ENCODE measurements around the gene CCDC178. TPM values are rescaled to one million over a fixed set of nuclear protein-coding genes. Genes with fewer than 3 reads are reported as not detected.

Gene CCDC178
- total and polyA plus RNA-seq, 2 donors (not counting 3 experiments of a cell fraction or from before 2014, with no cell fraction given), result 0.80 to 1.6 TPM

- no peak for FAIRE-seq
- BruUV-seq (replicated peaks), result no TSS peak
- TF ChIP-seq, protein P1, sequence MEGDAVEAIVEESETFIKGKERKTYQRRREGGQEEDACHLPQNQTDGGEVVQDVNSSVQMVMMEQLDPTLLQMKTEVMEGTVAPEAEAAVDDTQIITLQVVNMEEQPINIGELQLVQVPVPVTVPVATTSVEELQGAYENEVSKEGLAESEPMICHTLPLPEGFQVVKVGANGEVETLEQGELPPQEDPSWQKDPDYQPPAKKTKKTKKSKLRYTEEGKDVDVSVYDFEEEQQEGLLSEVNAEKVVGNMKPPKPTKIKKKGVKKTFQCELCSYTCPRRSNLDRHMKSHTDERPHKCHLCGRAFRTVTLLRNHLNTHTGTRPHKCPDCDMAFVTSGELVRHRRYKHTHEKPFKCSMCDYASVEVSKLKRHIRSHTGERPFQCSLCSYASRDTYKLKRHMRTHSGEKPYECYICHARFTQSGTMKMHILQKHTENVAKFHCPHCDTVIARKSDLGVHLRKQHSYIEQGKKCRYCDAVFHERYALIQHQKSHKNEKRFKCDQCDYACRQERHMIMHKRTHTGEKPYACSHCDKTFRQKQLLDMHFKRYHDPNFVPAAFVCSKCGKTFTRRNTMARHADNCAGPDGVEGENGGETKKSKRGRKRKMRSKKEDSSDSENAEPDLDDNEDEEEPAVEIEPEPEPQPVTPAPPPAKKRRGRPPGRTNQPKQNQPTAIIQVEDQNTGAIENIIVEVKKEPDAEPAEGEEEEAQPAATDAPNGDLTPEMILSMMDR (IDR thresholded peaks at IDR 0.05; ENCODE audit: extremely low read depth in 1 of 2, insufficient read depth in 1 of 2, low read depth in 1 of 2, low read length in 2 of 2), result no peak
- TF ChIP-seq POLR2AphosphoS5 (IDR thresholded peaks at IDR 0.05; ENCODE audit: insufficient read depth, low read depth, low read length) (no peak), POLR2A (IDR thresholded peaks at IDR 0.05; ENCODE audit: low read depth, low read length) (no peak), MAX (IDR thresholded peaks at IDR 0.05; ENCODE audit: insufficient read depth, insufficient read length) (no peak), JUN (IDR thresholded peaks at IDR 0.05; ENCODE audit: borderline replicate concordance, insufficient read depth, insufficient read length, low read depth) (no peak), EZH2 (IDR thresholded peaks at IDR 0.05; ENCODE audit: borderline replicate concordance, low read depth, low read length, severe bottlenecking) (no peak), MYC (IDR thresholded peaks at IDR 0.05; ENCODE audit: low read depth, low read length) (no peak), GATA2 (IDR thresholded peaks at IDR 0.05; ENCODE audit: insufficient read depth, insufficient read length, low read depth, low read length) (no peak), FOS (IDR thresholded peaks at IDR 0.05; ENCODE audit: borderline replicate concordance, insufficient read depth, low read length) (no peak)
- CTCF ChIA-PET, result interaction anchor here (0.7 kb wide), 1 partner anchor 272 kb away, joined by 3 read pairs; no protein-coding TSS in a partner anchor
- Histone ChIP-seq H3K79me2 (ENCODE audit: control insufficient read depth, insufficient read depth, low read length) (no peaks in the 10 kb centered on the region), H3K4me1 (ENCODE audit: control insufficient read depth, extremely low read depth, insufficient read depth, low read length) (no peaks in the 10 kb centered on the region), H3K9me3 (replicated peaks; ENCODE audit: control insufficient read depth, insufficient read depth, low read length) (no peaks in the 10 kb centered on the region), H3K4me2 (ENCODE audit: insufficient read depth, low read length) (no peak overlapping the region), H2AFZ (ENCODE audit: low read depth, low read length) (no peak overlapping the region), H3K27ac (ENCODE audit: insufficient read depth, low read depth, low read length) (no peak overlapping the region), H4K20me1 (replicated peaks; ENCODE audit: control insufficient read depth, extremely low read depth, insufficient read depth, low read length) (no peaks in the 10 kb centered on the region), H3K27me3 (ENCODE audit: control insufficient read depth in 2 of 2, insufficient read depth in 2 of 2, low read length in 2 of 2) (no peaks in the 10 kb centered on the region), H3K9ac (replicated peaks; ENCODE audit: extremely low read depth, insufficient read depth, low read length) (no peak overlapping the region), H3K36me3 (ENCODE audit: control insufficient read depth in 2 of 2, extremely low read depth in 1 of 2, insufficient read depth in 2 of 2, low read length in 2 of 2) (no peaks in the 10 kb centered on the region), H3K4me3 (replicated peaks in 1 of 3; ENCODE audit: insufficient read depth in 1 of 3, low read depth in 1 of 3, low read length in 3 of 3) (no peak overlapping the region), H3K9me1 (replicated peaks; ENCODE audit: control insufficient read depth, extremely low read depth, insufficient read depth, low read length) (no peaks in the 10 kb centered on the region)
- DNase-seq (ENCODE audit: low read depth, low spot score), result no peak
- POLR2A ChIA-PET, result no interaction called here
- intact Hi-C loops (cut with micrococcal nuclease) (no loop called here), dilution Hi-C loops (cut with MboI; ENCODE audit: extremely low pct_ligation_motif_present, low sequenced_read_pairs) (no loop called here)
Observed at GRCh38 chr18:32929213-32929612, 511.3 kb downstream of the CCDC178 start.
